H1 (cell line): Measurements from ENCODE around the gene SLC15A3. TPM values are rescaled to one million over a fixed set of nuclear protein-coding genes. Genes with fewer than 3 reads are reported as not detected.

ENCODE experiments used
- CTCF ChIA-PET: fragments of 300-600 bp; sonication (Branson Sonifier 250); formaldehyde crosslinking; loops from one replicate; lab custom pipeline; 2021; ENCODE audit not compliant: partially characterized antibody; lab: Charles Lee
- POLR2A ChIA-PET: fragments of 300-600 bp; sonication (Branson Sonifier 250); formaldehyde crosslinking; loops from one replicate; lab custom pipeline; 2021; ENCODE audit warnings: inconsistent platforms; ENCODE audit not compliant: partially characterized antibody; lab: Charles Lee
- DNase-seq, 2 experiments: peaks; one replicate each; pipeline versions ENCODE4 v3.0.0 to v3.0.0-alpha.2; 2010 to 2022; ENCODE audit warnings: low spot score in 2 of 2, low read depth in 1 of 2, mixed read lengths in 1 of 2
- FAIRE-seq: peaks from 2 replicates; lab custom pipeline; 2011; peaks lifted over from hg19 to GRCh38; lab: Jason Lieb, UNC
- H2AFZ ChIP-seq: 2 replicates; pipeline ENCODE4 v1.8.1; 2012; ENCODE audit warnings: low read length, inconsistent platforms
- H2AK5ac ChIP-seq: 2 replicates; pipeline ENCODE4 v1.6.1; 2013; ENCODE audit warnings: low read depth, low read length
- H2BK120ac ChIP-seq: replicated peaks from 2 replicates; pipeline ENCODE3; 2013; ENCODE audit warnings: low read depth, low read length, inconsistent platforms
- H2BK12ac ChIP-seq: 2 replicates; pipeline ENCODE4 v1.6.1; 2013; ENCODE audit warnings: low read depth, low read length
- H2BK15ac ChIP-seq: 2 replicates; pipeline ENCODE4 v1.6.1; 2013; ENCODE audit warnings: low read length
- H2BK20ac ChIP-seq: 2 replicates; pipeline ENCODE4 v1.6.1; 2013; ENCODE audit warnings: low read length
- H2BK5ac ChIP-seq: 2 replicates; pipeline ENCODE4 v1.6.1; 2013; ENCODE audit warnings: low read depth, low read length
- H3K14ac ChIP-seq: 2 replicates; pipeline ENCODE4 v1.6.1; 2013; ENCODE audit warnings: inconsistent platforms; ENCODE audit not compliant: insufficient read length
- H3K18ac ChIP-seq: 2 replicates; pipeline ENCODE4 v1.6.1; 2013; ENCODE audit warnings: low read length; ENCODE audit errors: extremely low read depth
- H3K23ac ChIP-seq: 2 replicates; pipeline ENCODE4 v1.6.1; 2013; ENCODE audit warnings: inconsistent platforms; ENCODE audit not compliant: insufficient read length
- H3K23me2 ChIP-seq: 2 replicates; pipeline ENCODE4 v1.6.1; 2013; ENCODE audit warnings: low read depth, low read length
- H3K27ac ChIP-seq: 2 replicates; pipeline ENCODE4 v1.6.1; 2011; ENCODE audit warnings: low read depth, low read length, inconsistent platforms
- H3K27me3 ChIP-seq, 4 experiments: replicated peaks in 1 of 4; 1 replicate in 1 of 4; 2 replicates in 3 of 4; pipeline versions ENCODE4 v1.6.1 to v1.8.1; 2011 to 2013; ENCODE audit warnings: low read length in 3 of 4, mild to moderate bottlenecking in 3 of 4, inconsistent platforms in 2 of 4, mixed read lengths in 2 of 4, moderate library complexity in 1 of 4; ENCODE audit not compliant: control insufficient read depth in 3 of 4, insufficient read depth in 3 of 4; ENCODE audit errors: extremely low read depth in 1 of 4
- H3K36me3 ChIP-seq, 4 experiments: 2 replicates each; pipeline versions ENCODE4 v1.6.1 to v1.8.1; 2011 to 2013; ENCODE audit warnings: mild to moderate bottlenecking in 4 of 4, low read length in 3 of 4, moderate library complexity in 2 of 4, control low read depth in 1 of 4, inconsistent platforms in 1 of 4; ENCODE audit not compliant: insufficient read depth in 4 of 4, control insufficient read depth in 2 of 4
- H3K4ac ChIP-seq: replicated peaks from 2 replicates; pipeline ENCODE3; 2013; ENCODE audit warnings: low read length, low read depth, mixed read lengths, inconsistent platforms; ENCODE audit not compliant: insufficient read length
- H3K4me1 ChIP-seq, 4 experiments: replicated peaks in 1 of 4; 1 replicate in 1 of 4; 2 replicates in 3 of 4; pipeline versions ENCODE4 v1.6.1 to v1.8.1; 2011 to 2013; ENCODE audit warnings: low read length in 3 of 4, inconsistent platforms in 2 of 4, mixed read lengths in 1 of 4; ENCODE audit not compliant: insufficient read depth in 4 of 4, control insufficient read depth in 3 of 4
- H3K4me2 ChIP-seq, 2 experiments: 2 replicates each; pipeline versions ENCODE4 v1.6.1 to v1.8.1; 2011 to 2013; ENCODE audit warnings: low read depth in 2 of 2, low read length in 2 of 2, control low read depth in 1 of 2, inconsistent platforms in 1 of 2, mild to moderate bottlenecking in 1 of 2; ENCODE audit not compliant: insufficient read depth in 1 of 2
- H3K4me3 ChIP-seq, 4 experiments: fragments of 200-600, 300-600 bp in 1 of 4; sonication (generic), shearing (Covaris generic), sonication (Bioruptor Twin) in 1 of 4; 2 replicates each; pipeline versions ENCODE4 v1.5.1 to v1.8.1; 2011 to 2016; ENCODE audit warnings: low read length in 4 of 4, low read depth in 3 of 4, control low read depth in 2 of 4, inconsistent platforms in 2 of 4, mild to moderate bottlenecking in 2 of 4, mixed read lengths in 1 of 4, moderate library complexity in 1 of 4; ENCODE audit not compliant: insufficient read depth in 2 of 4; ENCODE audit errors: extremely low read depth in 1 of 4
- H3K56ac ChIP-seq: replicated peaks from 2 replicates; pipeline ENCODE3; 2013; ENCODE audit warnings: low read depth, mild to moderate bottlenecking, mixed read lengths, low read length, inconsistent platforms; ENCODE audit not compliant: insufficient read length
- H3K79me1 ChIP-seq: 2 replicates; pipeline ENCODE4 v1.6.1; 2013; ENCODE audit warnings: low read depth, low read length, control low read depth
- H3K79me2 ChIP-seq, 2 experiments: 2 replicates each; pipeline versions ENCODE4 v1.6.1 to v1.8.1; 2012 to 2013; ENCODE audit warnings: low read length in 2 of 2, mild to moderate bottlenecking in 2 of 2, inconsistent platforms in 1 of 2; ENCODE audit not compliant: insufficient read depth in 2 of 2, control insufficient read depth in 1 of 2
- H3K9ac ChIP-seq, 4 experiments: replicated peaks in 1 of 4; 1 replicate in 1 of 4; 2 replicates in 3 of 4; pipeline versions ENCODE4 v1.6.1 to v1.8.1; 2011 to 2013; ENCODE audit warnings: low read depth in 3 of 4, low read length in 3 of 4, control low read depth in 2 of 4, mild to moderate bottlenecking in 2 of 4, moderate library complexity in 2 of 4, inconsistent platforms in 1 of 4; ENCODE audit errors: extremely low read depth in 1 of 4
- H3K9me3 ChIP-seq, 2 experiments: 2 replicates each; pipeline versions ENCODE4 v1.6.1 to v1.8.1; 2012 to 2013; ENCODE audit warnings: mild to moderate bottlenecking in 2 of 2, moderate library complexity in 2 of 2, control low read depth in 1 of 2, inconsistent platforms in 1 of 2, low read depth in 1 of 2, low read length in 1 of 2, mixed read lengths in 1 of 2; ENCODE audit not compliant: insufficient read depth in 2 of 2
- H4K20me1 ChIP-seq, 2 experiments: replicated peaks in 1 of 2; 2 replicates each; pipeline versions ENCODE3 to v1.8.1; 2011 to 2013; ENCODE audit warnings: inconsistent platforms in 2 of 2, low read length in 2 of 2, mild to moderate bottlenecking in 1 of 2; ENCODE audit not compliant: insufficient read depth in 2 of 2, control insufficient read depth in 1 of 2
- H4K5ac ChIP-seq: 2 replicates; pipeline ENCODE4 v1.6.1; 2013; ENCODE audit warnings: low read length, low read depth, mixed read lengths, inconsistent platforms; ENCODE audit not compliant: insufficient read length
- H4K8ac ChIP-seq: 2 replicates; pipeline ENCODE4 v1.8.0; 2013; ENCODE audit warnings: mild to moderate bottlenecking, moderate library complexity, low read length, inconsistent platforms; ENCODE audit not compliant: insufficient read depth; ENCODE audit errors: extremely low read depth
- H4K91ac ChIP-seq: replicated peaks from 2 replicates; pipeline ENCODE3; 2013; ENCODE audit warnings: low read length, mixed read lengths, inconsistent platforms; ENCODE audit not compliant: insufficient read length
- ASH2L ChIP-seq: fragments of 200-600, 300-600 bp; sonication (generic); IDR thresholded peaks from one replicate; pipeline ENCODE4 v1.7.1; 2017; ENCODE audit warnings: low read length
- BACH1 ChIP-seq: IDR thresholded peaks from 2 replicates; pipeline ENCODE4 v1.6.1; 2012; ENCODE audit warnings: low read length, improper control_type of control experiment
- CEBPB ChIP-seq: IDR thresholded peaks from 2 replicates; pipeline ENCODE4 v1.6.1; 2012; ENCODE audit warnings: low read depth, low read length
- CHD1 ChIP-seq: IDR thresholded peaks from 2 replicates; pipeline ENCODE4 v1.6.1; 2012; ENCODE audit warnings: low read depth, low read length, improper control_type of control experiment
- EP300 ChIP-seq, 2 experiments: IDR thresholded peaks; 1 replicate in 1 of 2; 2 replicates in 1 of 2; pipeline ENCODE4 v1.6.1; 2011 to 2012; ENCODE audit warnings: low read depth in 2 of 2, low read length in 2 of 2, mild to moderate bottlenecking in 2 of 2, borderline replicate concordance in 1 of 2, inconsistent platforms in 1 of 2, moderate library complexity in 1 of 2
- FOSL1 ChIP-seq: IDR thresholded peaks from 2 replicates; pipeline ENCODE4 v1.6.1; 2011; ENCODE audit warnings: mild to moderate bottlenecking, low read depth, low read length, moderate library complexity; ENCODE audit not compliant: insufficient read depth
- JUN ChIP-seq: IDR thresholded peaks from 2 replicates; pipeline ENCODE4 v1.6.1; 2011; ENCODE audit warnings: low read depth, mild to moderate bottlenecking, improper control_type of control experiment, low read length
- NRF1 ChIP-seq: IDR thresholded peaks from 2 replicates; pipeline ENCODE4 v1.6.1; 2011; ENCODE audit warnings: mild to moderate bottlenecking, low read depth, low read length, improper control_type of control experiment
- POU5F1 ChIP-seq: IDR thresholded peaks from 2 replicates; pipeline ENCODE4 v1.6.1; 2011; ENCODE audit warnings: low read depth, mild to moderate bottlenecking, low read length, moderate library complexity
- RXRA ChIP-seq: IDR thresholded peaks from 2 replicates; pipeline ENCODE4 v1.6.1; 2011; ENCODE audit warnings: low read depth, mild to moderate bottlenecking, low read length, moderate library complexity; ENCODE audit not compliant: insufficient read depth
- SAP30 ChIP-seq: fragments of 300-600 bp; sonication (generic); IDR thresholded peaks from 2 replicates; pipeline ENCODE4 v1.7.1; 2012; ENCODE audit warnings: low read length, moderate library complexity, mild to moderate bottlenecking, inconsistent platforms; ENCODE audit not compliant: insufficient read depth, insufficient replicate concordance
- SUZ12 ChIP-seq: fragments of 200-600 bp; sonication (generic); IDR thresholded peaks from 2 replicates; pipeline ENCODE4 v1.6.1; 2012; ENCODE audit warnings: mild to moderate bottlenecking, inconsistent platforms, low read length, moderate library complexity, mixed read lengths
- TAF1 ChIP-seq: IDR thresholded peaks from 2 replicates; pipeline ENCODE4 v1.6.1; 2011; ENCODE audit warnings: mild to moderate bottlenecking, low read depth, low read length
- TCF12 ChIP-seq: IDR thresholded peaks from 2 replicates; pipeline ENCODE4 v1.6.1; 2011; ENCODE audit warnings: low read depth, mild to moderate bottlenecking, low read length
- TEAD4 ChIP-seq: IDR thresholded peaks from 2 replicates; pipeline ENCODE4 v1.6.1; 2012; ENCODE audit warnings: low read depth, low read length, inconsistent platforms, mixed read lengths
- WGBS, 2 experiments: shearing (Covaris generic) in 1 of 2; methylation state at CpG; one replicate each; pipeline versions ENCODE4 v1.1.6 to v1.1.7; 2013 to 2015; ENCODE audit warnings: low lambda C conversion rate in 2 of 2, mixed read lengths in 2 of 2, inconsistent platforms in 1 of 2, low coverage in 1 of 2, missing lambda C conversion rate in 1 of 2; ENCODE audit not compliant: insufficient replicate concordance in 2 of 2, insufficient coverage in 1 of 2, insufficient read length in 1 of 2; ENCODE audit errors: extremely low coverage in 1 of 2, missing lambda C conversion rate in 1 of 2; 5-methylcytosine and 5-hydroxymethylcytosine counted together
- polyA plus RNA-seq, 7 experiments: library from polyadenylated mRNA; depleted of rRNA in 3 of 7; stranded (reverse) in 5 of 7; unstranded in 2 of 7; fragments of >200 nt in 5 of 7; fragments of 200-250 nt in 2 of 7; gene quantifications; 1 replicate in 5 of 7; 2 replicates in 1 of 7; 4 replicates in 1 of 7; pipeline versions ENCODE4 v1.2.1 to v1.2.3, GENCODE V29; 2011 to 2013; ENCODE audit warnings: missing spikeins in 2 of 7, mixed read lengths in 2 of 7
- total RNA-seq: library from RNA; stranded (reverse); fragmentation: NEBNext Ultra II Directional; extraction: Animal tissue kit (Norgen Biotek cat#: 25700); gene quantifications from 2 replicates; pipeline ENCODE4 v1.2.1, GENCODE V29; 2021

The SLC15A3 gene
- total and polyA plus RNA-seq, 2 of the 8 experiments (the other 6 are each of a cell fraction or from before 2014, with no cell fraction given), result 25.8 to 31.0 TPM

- no peak overlapping the region for H2BK5ac ChIP-seq
- ChIA-PET POLR2A (interaction anchor here (0.6 to 3.9 kb wide), 12 partner anchors 9 to 228 kb away, joined by 3 to 18 read pairs (median 4); partner anchors contain the start of genes CCDC86, PRPF19 and TMEM109), CTCF (interaction anchor here (1.0 to 23.0 kb wide), 9 partner anchors 8 to 127 kb away, joined by 3 to 522 read pairs (median 16); partner anchors contain the start of gene PRPF19)
- no peak overlapping the region for H2BK12ac ChIP-seq
- DNase-seq (no peak), FAIRE-seq (no peak)
- H3K79me2 ChIP-seq, result no peaks in the 10 kb centered on the region
- peaks cover 0 to 7% of the 10 kb centered on the region in 2 experiments for H4K20me1 ChIP-seq
- no peak overlapping the region for H3K18ac ChIP-seq
- H3K27me3 ChIP-seq, result no peaks in the 10 kb centered on the region
- H3K23me2 ChIP-seq, result no peaks in the 10 kb centered on the region
- no peak overlapping the region for H3K4ac ChIP-seq
- no peak overlapping the region for H2BK15ac ChIP-seq
- H3K4me3 ChIP-seq, result no peak overlapping the region
- H3K14ac ChIP-seq, result no peak overlapping the region
- H3K23ac ChIP-seq, result no peak overlapping the region
- H4K8ac ChIP-seq, result no peak overlapping the region
- H3K4me1 ChIP-seq, result no peaks in the 10 kb centered on the region
- H3K4me2 ChIP-seq, result no peak overlapping the region
- H4K5ac ChIP-seq, result no peak overlapping the region
- H3K27ac ChIP-seq, result no peak overlapping the region
- H3K9ac ChIP-seq, result no peak overlapping the region; a peak in 1 of 7 replicates
- H3K79me1 ChIP-seq, result no peaks in the 10 kb centered on the region; the same call in 1 of the 2 replicates
- no peak overlapping the region for H2AK5ac ChIP-seq
- H2BK20ac ChIP-seq, result no peak overlapping the region
- no peak overlapping the region for H2AFZ ChIP-seq
- no peaks in the 10 kb centered on the region for H3K9me3 ChIP-seq
- no peak overlapping the region for H2BK120ac ChIP-seq
- WGBS, 2 experiments, result 73% methylated on average over 6 of the region's 6 CpGs; no CpG with 5 or more reads in 1 of the 2 experiments
- peaks cover 5 to 30% (median 17%) of the 10 kb centered on the region in 4 experiments for H3K36me3 ChIP-seq
- H3K56ac ChIP-seq, result no peak overlapping the region
- no peak overlapping the region for H4K91ac ChIP-seq
- TF ChIP-seq NRF1, result no peak
- TF ChIP-seq RXRA, result no peak
- no peak for TF ChIP-seq EP300 (IDR thresholded peaks at IDR 0.05; ENCODE audit: borderline replicate concordance in 1 of 2, low read depth in 2 of 2, low read length in 2 of 2)
- TF ChIP-seq TEAD4, result no peak
- TF ChIP-seq JUN, result no peak
- TF ChIP-seq SAP30, result no peak
- TF ChIP-seq CHD1, result no peak
- TF ChIP-seq POU5F1, result no peak
- TF ChIP-seq SUZ12, result no peak
- TF ChIP-seq FOSL1, result no peak
- TF ChIP-seq TCF12, result no peak
- no peak for TF ChIP-seq ASH2L
- no peak for TF ChIP-seq CEBPB
- no peak for TF ChIP-seq TAF1
- TF ChIP-seq BACH1, result no peak
Observed at GRCh38 chr11:60889869-60890311, 62.1 kb downstream of the SLC15A3 start.
